HG02943 (cell line): Measurements from ENCODE around the gene RBSN.
"Not testable (repeated sequence)": the region's sequence is repeated elsewhere in the genome, so short reads cannot be mapped to it uniquely, and the experiment has no call there.

ENCODE experiments used
- ATAC-seq: cut with Tn5 transposase; IDR thresholded peaks from one replicate; pipeline ENCODE4 v1.9.1; 2021; ENCODE audit warnings: mild to moderate bottlenecking, low read depth, moderate library complexity; ENCODE audit not compliant: unreplicated experiment

RBSN gene

DNA sequence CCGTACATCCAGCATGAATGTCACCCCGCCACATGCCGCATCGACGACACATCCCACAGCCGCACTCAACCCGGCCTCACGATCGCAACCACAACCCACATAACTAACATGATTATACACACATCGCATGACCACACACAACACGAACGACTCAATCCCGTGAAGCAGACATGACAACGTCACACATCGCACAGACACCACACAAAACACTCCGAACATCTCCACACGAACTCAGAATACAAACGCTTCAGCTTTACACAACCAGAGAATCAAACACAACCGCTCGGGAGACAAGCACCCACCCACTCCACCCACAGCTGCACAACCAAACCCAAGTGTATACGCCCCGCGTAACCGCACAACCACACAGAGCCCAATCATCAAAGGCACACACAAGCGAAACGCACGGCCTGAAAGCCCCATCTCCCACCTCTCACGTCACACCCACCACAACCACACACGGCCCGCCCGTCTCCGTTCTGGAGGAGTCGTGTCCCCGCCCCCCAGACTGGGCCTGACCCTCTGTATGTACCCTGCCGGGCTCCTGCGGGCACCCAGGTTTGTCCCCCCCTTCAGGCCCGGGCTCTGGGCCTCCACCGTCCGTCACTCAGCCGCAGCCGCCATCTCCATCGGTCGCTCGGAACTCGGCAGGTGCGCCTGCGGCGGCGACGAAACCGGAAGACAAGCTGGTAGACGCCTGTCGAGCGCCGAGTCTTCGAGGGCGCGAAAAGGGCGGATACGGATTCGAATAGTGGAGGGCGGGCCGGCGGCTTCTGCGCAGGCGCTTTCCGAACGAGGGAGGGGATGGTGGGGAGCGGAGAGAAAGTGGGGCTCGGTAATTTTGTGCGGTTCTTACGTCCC, at the start of gene RBSN:
Gene RBSN, minus strand, starts transcription at position 646 of the 861 bp plus-strand sequence. CDS start 3,028 bp downstream, outside the sequence.
- ATAC-seq = peak; percentile 82

DNA sequence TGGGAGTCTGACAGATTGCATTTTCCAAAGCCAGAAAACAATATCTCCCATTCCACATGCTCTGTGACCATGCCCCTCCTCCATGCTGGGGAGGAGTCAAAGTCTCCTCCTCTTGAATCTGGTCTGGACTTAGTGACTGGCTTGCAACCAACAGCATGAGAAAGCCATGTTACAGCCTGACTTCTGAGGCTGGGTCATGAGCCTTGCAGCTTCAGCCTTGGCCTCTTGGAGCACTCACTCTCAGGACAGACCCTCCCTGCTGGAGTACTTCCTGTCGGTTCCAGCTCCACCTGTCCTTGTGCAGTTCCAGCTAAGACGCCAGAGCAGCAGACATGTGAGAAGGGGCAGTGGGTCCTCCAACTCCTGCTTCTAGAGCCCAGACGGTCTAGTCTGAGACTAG, 49.7 kb upstream of the RBSN start:
- ATAC-seq = no peak

DNA sequence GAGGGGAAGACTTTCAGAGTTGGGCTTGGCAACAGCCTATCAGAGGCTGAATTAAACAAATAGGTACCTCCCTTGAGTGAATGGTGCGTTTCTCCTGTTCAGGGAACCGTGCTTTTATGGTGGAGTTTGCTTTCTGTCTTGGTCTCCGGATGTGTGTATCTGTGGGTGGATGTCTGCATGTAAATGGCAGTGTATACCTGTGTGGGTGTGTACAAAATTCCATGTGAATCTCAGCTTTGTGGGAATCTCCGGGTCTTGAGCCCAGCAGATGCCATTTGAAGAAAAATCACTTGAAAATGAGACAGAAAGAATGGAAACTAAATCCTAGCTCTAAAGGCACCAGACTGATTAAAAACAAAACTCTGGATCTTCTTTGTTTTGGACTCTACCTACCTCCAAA, 37.9 kb upstream of the RBSN start:
- not testable (repeated sequence) for ATAC-seq

DNA sequence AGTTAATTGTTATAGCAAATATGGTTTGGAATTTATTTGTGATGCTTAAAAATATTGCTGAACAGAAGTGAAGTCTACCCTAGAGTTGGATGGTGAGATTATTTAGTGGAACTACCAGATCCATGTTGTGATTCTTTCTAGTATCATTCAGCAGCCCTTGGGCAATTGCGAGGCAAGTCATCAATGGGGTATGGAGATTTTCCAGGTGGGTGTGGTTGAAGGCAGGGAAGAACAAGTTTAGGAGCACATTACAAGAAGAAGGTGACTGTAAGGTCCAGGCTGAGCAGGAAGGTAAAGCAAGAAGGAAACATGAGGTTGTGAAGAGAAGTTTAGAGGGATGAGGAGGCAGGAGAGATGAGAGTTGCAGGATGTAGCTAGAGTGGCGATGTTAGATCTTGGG, 36.0 kb upstream of the RBSN start:
- ATAC-seq = not testable (repeated sequence)

DNA sequence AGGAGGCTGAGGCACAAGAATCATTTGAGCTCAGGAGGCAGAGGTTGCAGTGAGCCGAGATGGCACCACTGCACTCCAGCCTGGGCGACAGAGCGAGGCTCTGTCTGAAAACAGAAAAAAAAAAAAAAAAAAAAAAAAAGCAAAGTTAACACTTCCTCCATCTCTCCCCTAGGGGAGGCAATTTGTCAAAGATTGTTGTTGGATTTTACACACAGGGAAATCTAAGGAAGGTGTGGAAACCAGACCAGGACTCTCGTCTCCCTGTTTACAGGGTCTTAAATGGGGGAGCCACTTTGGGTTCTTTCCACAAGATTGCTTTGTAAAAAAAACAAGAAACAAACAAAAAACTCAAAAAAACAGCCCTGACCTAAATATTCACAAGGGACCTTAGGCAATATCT, 29.5 kb upstream of the RBSN start:
- not testable (repeated sequence) for ATAC-seq

DNA sequence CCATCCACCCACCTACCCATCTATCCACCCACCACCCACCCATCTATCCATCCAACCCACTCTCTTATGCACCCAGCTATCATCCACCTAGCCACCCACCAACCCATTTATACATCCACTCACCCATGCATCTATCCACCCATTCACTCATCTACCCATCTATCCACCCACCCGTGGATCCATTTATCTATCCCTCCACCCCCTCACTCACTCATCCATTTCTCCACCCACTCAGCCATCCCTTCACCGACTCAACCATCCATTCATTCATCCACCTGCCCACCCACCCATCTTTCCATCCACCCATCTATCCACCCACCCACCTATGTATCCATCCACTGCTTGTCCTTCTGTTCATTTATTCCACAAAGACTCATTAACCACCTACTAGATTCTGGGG, 28.0 kb upstream of the RBSN start:
- not testable (repeated sequence) for ATAC-seq

DNA sequence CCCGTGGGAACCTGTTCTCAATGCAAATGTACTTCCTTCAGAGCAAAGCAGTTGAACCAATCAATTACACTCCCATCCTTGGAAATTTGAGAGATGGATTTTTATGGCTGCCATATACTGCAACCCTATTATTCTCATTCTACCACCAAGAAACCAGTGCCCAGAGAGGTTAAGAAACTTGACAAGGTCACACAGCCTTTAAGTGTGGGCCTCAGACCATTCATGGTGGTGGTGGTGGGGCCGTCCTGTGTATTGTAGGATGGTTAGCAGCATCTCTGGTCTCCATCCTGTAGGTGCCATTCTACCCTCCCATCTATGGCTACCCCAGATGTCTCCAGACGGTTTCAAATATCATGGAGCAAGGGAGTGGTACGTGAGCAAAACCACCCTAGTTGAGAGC, 23.4 kb upstream of the RBSN start:
- no peak for ATAC-seq

DNA sequence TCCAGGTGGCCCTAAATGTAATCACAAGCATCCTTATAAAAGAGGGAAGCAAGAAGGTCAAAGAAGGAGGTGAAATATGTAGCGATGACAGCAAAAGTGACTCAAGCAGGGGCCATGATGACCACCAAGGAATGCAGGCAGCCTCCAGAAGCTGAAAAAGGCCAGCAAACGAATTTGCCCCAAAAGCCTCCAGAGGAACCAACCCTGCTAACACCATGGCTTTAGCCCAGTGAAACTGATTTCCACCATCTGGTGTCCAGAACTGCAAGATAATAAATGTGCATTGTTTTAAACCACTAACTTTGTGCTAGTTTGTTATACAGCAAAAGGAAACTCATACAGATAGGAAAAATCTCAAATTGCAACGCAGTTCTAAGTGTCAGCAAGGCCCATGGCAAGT, 23.0 kb upstream of the RBSN start:
- no peak for ATAC-seq

DNA sequence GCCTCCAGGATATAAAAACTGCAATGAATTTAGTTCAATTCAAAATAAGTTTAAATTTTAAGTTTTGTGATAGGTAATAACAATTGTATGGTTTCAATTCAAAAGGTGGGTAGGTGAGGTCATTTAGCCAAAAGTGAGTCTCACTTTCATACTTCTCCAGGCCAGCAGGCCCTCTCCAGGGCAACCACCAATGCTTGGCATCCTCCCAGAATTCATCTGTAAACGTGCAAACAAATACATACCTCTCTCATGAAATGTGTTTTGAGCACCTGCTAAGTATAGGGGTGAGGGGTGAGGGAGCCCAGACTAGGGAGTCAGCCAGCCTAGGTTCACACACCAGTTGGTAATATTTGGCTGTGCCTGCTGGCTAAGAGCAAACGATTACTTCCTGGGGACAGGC, 22.0 kb upstream of the RBSN start:
- no peak for ATAC-seq

DNA sequence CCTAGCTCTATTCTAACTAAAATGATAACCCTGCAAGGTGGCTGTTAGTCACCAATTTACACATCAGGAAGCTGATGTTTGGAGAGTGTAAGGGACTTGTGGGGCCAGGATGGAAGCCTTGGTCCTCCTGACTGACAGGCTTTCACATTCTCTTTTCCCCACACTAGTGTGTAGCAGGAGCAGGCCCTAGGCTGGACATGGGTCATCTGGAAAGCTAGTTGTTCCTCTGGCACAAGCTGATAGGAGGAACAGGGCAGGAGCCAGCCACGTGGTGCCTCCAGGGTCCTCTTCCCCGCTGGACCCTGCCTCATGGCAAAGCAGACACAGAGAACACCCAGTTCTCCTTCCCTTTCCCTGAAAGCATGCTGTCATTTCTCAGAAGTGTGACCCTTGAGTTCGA, 18.1 kb upstream of the RBSN start:
- no peak for ATAC-seq

DNA sequence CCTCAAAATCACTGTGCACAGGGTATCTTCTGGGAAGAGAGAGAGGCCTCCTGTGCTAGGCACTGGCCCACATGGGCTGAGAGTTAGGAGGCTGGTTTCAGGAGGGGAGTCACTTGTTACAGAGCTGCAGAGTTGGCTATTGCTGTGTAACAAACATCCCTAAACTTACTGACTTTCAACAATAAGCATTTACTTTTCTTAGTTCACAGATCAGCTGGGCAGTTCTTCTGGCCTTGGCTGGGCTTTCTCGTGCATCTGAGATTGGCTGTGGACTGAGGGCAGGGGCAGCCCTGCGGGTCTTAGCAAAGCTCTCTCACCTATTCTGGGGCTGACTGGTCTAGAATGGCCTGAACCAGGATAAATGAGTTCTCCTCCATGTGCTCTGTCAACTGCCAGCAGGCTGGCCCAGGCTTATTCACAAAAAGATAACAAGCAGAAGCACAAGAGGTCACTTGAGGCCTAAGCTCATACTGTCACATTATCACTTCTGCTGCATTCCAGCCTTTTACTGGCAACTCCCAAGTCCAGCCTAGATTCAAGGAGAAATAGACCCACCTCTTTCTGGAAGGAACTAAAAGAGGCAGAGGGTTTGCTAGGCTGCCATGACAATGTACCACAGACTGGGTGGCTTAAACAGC, 17.2 kb upstream of the RBSN start:
- no peak for ATAC-seq

DNA sequence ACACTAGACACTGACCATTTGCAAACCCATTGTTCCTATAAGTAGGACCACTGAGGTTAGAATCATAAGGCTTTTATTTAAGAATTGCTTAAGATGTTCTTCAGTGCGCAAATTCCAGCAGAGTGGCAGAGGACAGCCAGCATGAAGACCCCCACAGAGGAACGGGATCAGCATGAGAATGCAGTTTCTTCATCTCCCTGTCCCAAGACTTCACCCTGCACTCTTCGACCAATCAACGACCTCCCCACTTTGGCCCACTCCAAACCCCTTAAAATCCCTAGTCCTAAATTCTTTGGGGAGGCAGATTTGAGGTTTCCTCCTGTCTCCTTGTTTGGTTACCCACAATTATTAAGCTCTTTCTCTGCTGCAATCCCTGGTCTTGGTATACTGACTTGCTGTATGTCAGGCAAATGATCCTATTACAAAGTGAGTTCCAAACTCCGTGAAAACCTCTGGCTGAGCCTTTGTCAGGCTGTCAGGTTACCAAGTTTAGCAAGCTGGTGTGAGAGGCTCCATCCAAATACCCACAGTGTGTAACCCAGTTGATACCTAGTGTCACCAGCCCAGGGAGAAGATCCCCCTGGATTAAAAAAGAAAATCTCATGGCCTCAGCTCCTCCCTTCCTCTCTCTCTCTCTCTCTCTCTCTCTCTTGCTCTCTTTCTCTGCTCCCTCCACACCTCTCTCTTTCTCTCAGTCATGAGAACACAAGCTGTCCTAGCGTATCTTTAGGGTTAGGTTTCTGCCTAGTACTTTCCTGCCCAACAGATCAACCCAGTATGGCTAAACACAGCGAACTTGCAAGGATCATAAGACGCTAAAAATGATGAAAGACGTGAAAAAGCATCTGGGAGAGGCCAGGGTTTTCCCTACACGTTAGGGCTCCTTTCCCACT, 15.8 kb upstream of the RBSN start:
- ATAC-seq = no peak

DNA sequence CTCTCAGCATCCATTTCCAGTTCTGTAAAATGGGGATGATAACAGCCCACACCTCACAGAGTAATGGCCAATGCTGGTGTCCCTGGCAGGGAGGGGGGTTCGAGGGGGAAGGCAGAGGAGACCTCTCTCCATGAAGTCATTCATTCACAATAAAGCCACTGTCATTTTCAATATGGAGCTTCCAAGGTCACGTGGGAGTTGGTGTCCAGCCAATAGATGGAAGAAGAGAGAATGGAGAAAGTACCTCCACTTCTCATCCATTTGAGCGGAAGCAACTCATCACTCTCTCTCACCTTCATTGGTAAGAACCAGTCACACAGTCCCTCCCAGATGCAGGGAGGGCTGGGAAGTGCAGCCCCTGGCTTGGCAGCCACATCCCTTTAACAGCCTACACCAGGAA, 14.9 kb upstream of the RBSN start:
- no peak for ATAC-seq

DNA sequence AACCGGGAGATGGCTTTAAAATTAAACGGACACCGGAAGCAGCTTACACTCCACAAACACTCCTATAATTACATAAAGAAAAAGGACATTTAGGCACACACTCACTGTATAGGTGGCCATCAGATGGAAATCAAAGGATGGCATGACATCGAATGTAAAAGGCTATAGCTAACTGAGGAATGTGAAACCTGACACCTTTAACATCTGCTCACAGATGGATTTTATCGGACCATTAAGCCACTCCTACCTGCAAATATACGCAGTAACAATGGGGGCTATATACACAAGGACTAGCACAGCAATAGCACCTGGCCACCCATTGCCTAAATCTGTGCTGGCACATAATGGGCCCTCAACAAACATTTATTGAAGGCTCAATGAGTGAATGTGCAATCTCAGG, 14.5 kb upstream of the RBSN start:
- ATAC-seq = no peak

DNA sequence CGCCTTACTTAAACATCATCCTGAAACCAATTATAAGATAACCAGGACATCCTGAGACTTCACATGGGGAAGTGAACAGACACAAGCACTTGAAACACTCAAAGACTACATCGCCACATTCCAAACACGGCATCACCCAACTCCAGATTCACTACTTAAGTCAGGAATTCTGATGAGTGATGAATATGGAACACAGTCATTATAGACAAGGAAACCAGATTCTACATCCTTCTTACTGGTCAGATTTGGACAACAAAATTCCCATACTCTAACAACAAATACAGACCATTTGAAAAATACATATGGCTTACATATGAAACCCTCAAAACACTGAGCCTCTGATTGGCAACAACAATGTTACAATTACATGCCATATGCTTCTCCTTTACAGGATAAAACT, 13.1 kb upstream of the RBSN start:
- no peak for ATAC-seq

DNA sequence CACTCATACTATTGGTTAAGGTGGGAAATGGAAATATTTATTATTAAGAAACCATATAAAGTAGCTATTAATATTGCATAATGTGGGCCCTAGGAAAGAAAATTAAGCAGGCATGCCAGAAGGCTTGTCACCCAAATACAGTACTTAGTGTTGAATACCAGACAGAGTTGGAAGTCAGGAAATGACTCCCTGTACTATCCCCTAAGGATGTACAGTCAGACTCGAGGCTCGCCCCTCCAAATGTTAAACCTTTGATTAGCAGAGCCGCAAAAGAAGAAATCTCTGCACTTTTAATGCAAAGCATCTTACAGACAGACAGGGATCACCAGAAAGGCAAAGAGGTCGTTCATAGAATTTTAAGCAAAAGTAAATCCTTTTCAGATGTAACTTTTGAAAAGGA, 11.3 kb upstream of the RBSN start:
- ATAC-seq = no peak

DNA sequence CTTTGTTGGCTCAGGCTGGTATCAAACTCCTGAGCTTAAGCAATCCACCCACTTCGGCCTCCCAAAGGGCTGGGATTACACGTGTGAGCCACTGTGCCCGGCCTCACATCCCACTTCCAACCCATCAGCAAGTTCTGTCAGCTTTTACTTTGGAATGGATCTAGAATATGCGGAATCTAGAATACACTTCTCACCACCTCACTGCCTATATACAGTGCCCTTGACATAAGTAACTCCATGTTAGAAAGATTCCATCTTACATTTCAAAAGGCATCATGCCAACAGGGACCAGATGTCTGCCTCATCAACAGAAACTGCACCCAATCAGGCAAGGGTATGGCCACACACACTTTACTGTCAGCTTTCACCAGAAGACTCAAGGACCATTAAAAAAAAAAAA, 9.9 kb upstream of the RBSN start:
- ATAC-seq = no peak

DNA sequence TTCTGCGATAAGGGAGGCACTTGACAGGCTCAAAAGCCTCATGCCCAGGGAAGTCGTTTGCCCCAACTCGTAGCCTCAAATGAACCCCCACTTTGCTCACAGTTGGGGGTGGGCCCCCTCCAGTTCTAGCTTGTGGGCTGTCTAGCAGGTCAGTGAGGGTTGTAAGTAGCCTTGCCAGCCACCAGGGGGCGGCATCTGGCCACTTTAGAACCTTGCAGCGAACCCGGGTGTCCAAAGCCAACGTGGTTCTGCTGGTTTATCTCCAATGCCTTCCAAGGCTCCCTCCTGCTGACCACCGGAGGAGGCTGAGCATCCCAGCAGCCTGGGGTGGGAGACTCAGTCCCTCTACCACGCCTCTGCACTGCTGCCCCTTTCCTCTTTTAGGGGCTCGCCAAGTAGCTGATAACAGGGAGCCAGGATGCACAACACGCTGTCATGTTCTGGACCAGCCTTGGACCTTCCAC, 9.2 kb upstream of the RBSN start:
- ATAC-seq = no peak

DNA sequence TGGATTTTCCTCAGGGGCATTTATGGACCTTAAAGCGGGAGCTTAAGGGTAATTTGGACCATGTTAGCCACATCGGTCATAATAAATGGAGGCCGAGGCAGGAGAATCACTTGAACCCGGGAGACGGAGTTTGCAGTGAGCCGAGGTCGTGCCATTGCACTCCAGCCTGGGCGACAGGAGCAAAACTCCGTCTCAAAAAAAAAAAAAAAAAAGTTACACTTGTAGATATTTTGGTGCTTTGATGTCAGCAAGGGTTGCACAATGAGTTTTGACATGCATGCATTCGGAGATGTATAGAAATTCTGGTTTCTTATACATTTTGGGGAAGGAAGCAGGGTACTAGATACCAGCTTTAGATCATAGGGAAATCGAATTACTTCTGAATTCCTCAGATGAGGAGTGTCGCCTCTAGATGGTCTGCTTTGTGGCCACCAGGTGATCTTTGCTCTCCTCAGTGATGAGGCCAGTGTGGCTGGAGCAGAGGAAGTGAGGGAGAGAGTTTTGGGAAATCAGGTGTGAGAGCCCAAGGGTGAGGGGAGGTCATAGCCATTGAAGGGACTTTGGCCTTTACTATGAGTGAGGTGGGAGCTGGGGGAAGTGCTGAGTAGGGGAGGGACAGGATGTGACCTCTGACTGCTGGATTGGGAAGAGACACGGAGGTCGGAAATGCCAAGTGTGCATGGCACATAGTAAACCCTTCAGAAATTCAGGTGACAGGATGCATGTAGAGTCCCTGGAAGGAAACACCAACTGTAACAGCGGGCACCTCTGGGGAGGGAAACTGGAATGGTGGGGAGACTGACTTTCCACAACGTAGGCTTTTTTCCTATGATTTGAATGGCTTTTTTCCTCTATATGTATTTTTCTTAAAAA, 8.4 kb upstream of the RBSN start:
- ATAC-seq = no peak

DNA sequence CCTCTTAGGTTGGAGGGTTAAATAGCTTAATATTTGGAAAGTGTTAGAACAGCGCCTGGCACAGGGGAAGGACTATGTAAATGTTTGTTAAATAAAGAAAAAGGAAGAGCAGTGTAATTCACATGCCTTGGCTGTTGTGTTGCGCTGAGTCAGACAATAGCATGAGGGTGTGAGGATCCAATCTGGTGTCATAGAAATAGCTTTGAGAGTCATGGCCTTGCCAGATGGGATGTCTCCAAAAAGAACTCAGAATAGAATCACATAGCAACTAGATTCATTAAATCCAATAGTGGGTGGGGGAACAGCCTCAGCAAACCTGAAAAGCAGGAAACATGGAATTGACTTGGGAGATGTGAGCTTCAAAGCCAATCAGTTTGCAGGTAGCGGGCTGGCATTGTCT, 3.9 kb upstream of the RBSN start:
- ATAC-seq = no peak
